ENCODE measurements around the gene OSBPL6. TPM values are rescaled to one million over a fixed set of nuclear protein-coding genes. Genes with fewer than 3 reads are reported as not detected.

The OSBPL6 gene
- total and polyA plus RNA-seq, 2 donors (not counting 1 experiment from before 2014, with no cell fraction given) = 0.06 TPM; not detected in 1

- intact Hi-C loops (cut with micrococcal nuclease) = no loop called here
- Mint-ChIP-seq H3K27me3 (peaks cover 8% of the 10 kb centered on the region), H3K4me3 (no peak overlapping the region), H3K9me3 (ENCODE audit: insufficient read depth) (peaks cover 5% of the 10 kb centered on the region), H3K27ac (no peak overlapping the region), H3K4me1 (no peaks in the 10 kb centered on the region)
- Histone ChIP-seq H4K20me1 (ENCODE audit: control insufficient read depth, insufficient read depth, low read length, poor library complexity, severe bottlenecking) (no peaks in the 10 kb centered on the region), H3K79me2 (ENCODE audit: control insufficient read depth, insufficient read depth, low read length) (no peaks in the 10 kb centered on the region), H3K4me3 (ENCODE audit: control extremely low read depth in 1 of 5, extremely low read depth in 1 of 5, insufficient read depth in 1 of 5, low read depth in 2 of 5, low read length in 4 of 5) (no peak overlapping the region), H3K27ac (ENCODE audit: low read length in 2 of 2) (no peak overlapping the region), H3K9me3 (ENCODE audit: control extremely low read depth in 1 of 3, control insufficient read depth in 2 of 3, insufficient read depth in 1 of 3, low read length in 2 of 3) (peaks cover 0 to 4% (median 2%) of the 10 kb centered on the region in 3 donors), H3K27me3 (replicated peaks in 1 of 4; ENCODE audit: control extremely low read depth in 1 of 4, control insufficient read depth in 3 of 4, insufficient read depth in 4 of 4, low read length in 3 of 4) (no peaks in the 10 kb centered on the region), H3K36me3 (replicated peaks in 1 of 2; ENCODE audit: control extremely low read depth in 1 of 2, control insufficient read depth in 1 of 2, extremely low read depth in 1 of 2, insufficient read depth in 2 of 2, low read length in 1 of 2) (no peaks in the 10 kb centered on the region), H3K4me2 (replicated peaks; ENCODE audit: low read depth, low read length, poor library complexity, severe bottlenecking) (no peak overlapping the region), H2AFZ (ENCODE audit: insufficient read depth, low read depth, low read length, poor library complexity, severe bottlenecking) (no peak overlapping the region), H3K4me1 (ENCODE audit: control insufficient read depth in 2 of 2, insufficient read depth in 2 of 2, low read length in 2 of 2) (no peaks in the 10 kb centered on the region), H3K9ac (ENCODE audit: low read length) (no peak overlapping the region)
- DNase-seq (no peak), ATAC-seq (ENCODE audit: low read depth) (no peak)
- ChIA-PET CTCF (no interaction called here), POLR2A (no interaction called here)
- TF ChIP-seq EZH2 (IDR thresholded peaks at IDR 0.05; ENCODE audit: borderline replicate concordance, insufficient read depth, low read depth, low read length, poor library complexity, severe bottlenecking) = no peak
- TF ChIP-seq, protein P1, sequence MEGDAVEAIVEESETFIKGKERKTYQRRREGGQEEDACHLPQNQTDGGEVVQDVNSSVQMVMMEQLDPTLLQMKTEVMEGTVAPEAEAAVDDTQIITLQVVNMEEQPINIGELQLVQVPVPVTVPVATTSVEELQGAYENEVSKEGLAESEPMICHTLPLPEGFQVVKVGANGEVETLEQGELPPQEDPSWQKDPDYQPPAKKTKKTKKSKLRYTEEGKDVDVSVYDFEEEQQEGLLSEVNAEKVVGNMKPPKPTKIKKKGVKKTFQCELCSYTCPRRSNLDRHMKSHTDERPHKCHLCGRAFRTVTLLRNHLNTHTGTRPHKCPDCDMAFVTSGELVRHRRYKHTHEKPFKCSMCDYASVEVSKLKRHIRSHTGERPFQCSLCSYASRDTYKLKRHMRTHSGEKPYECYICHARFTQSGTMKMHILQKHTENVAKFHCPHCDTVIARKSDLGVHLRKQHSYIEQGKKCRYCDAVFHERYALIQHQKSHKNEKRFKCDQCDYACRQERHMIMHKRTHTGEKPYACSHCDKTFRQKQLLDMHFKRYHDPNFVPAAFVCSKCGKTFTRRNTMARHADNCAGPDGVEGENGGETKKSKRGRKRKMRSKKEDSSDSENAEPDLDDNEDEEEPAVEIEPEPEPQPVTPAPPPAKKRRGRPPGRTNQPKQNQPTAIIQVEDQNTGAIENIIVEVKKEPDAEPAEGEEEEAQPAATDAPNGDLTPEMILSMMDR (IDR thresholded peaks at IDR 0.05) = no peak
- no CpG with 5 or more reads among the region's 7 CpGs for WGBS (ENCODE audit: insufficient coverage)
Measured at GRCh38 chr2:178359192-178359912, 165.0 kb downstream of the OSBPL6 start.

- H3K79me2 ChIP-seq (ENCODE audit: control insufficient read depth, insufficient read depth, low read length) = no peaks in the 10 kb centered on the region
- peaks cover 0 to 4% (median 2%) of the 10 kb centered on the region in 3 donors for H3K9me3 ChIP-seq (ENCODE audit: control extremely low read depth in 1 of 3, control insufficient read depth in 2 of 3, insufficient read depth in 1 of 3, low read length in 2 of 3)
- H3K27me3 ChIP-seq (replicated peaks in 1 of 4; ENCODE audit: control extremely low read depth in 1 of 4, control insufficient read depth in 3 of 4, insufficient read depth in 4 of 4, low read length in 3 of 4) = no peaks in the 10 kb centered on the region
- no peak for ATAC-seq (ENCODE audit: low read depth)
- POLR2A ChIA-PET = no interaction called here
- H3K4me2 ChIP-seq (replicated peaks; ENCODE audit: low read depth, low read length, poor library complexity, severe bottlenecking) = no peak overlapping the region
- no peak overlapping the region for H3K27ac ChIP-seq (ENCODE audit: low read length in 2 of 2)
- no peaks in the 10 kb centered on the region for H3K36me3 ChIP-seq (replicated peaks in 1 of 2; ENCODE audit: control extremely low read depth in 1 of 2, control insufficient read depth in 1 of 2, extremely low read depth in 1 of 2, insufficient read depth in 2 of 2, low read length in 1 of 2)
- no peak overlapping the region for H3K27ac Mint-ChIP-seq
- no peak for TF ChIP-seq EZH2 (IDR thresholded peaks at IDR 0.05; ENCODE audit: borderline replicate concordance, insufficient read depth, low read depth, low read length, poor library complexity, severe bottlenecking)
- TF ChIP-seq, protein P1 (IDR thresholded peaks at IDR 0.05) = no peak
- no peak overlapping the region for H3K4me3 Mint-ChIP-seq
- no peak overlapping the region for H3K4me3 ChIP-seq (ENCODE audit: control extremely low read depth in 1 of 5, extremely low read depth in 1 of 5, insufficient read depth in 1 of 5, low read depth in 2 of 5, low read length in 4 of 5)
- H4K20me1 ChIP-seq (ENCODE audit: control insufficient read depth, insufficient read depth, low read length, poor library complexity, severe bottlenecking) = no peaks in the 10 kb centered on the region
- intact Hi-C loops (cut with micrococcal nuclease) = no loop called here
- H2AFZ ChIP-seq (ENCODE audit: insufficient read depth, low read depth, low read length, poor library complexity, severe bottlenecking) = no peak overlapping the region
- peaks cover 6% of the 10 kb centered on the region for H3K27me3 Mint-ChIP-seq
- no peak for DNase-seq
- no peaks in the 10 kb centered on the region for H3K4me1 Mint-ChIP-seq
- CTCF ChIA-PET = no interaction called here
- H3K9me3 Mint-ChIP-seq (ENCODE audit: insufficient read depth) = no peaks in the 10 kb centered on the region
- no peak overlapping the region for H3K9ac ChIP-seq (ENCODE audit: low read length)
- 100% methylated on average over 3 of the region's 4 CpGs for WGBS (ENCODE audit: insufficient coverage)
- no peaks in the 10 kb centered on the region for H3K4me1 ChIP-seq (ENCODE audit: control insufficient read depth in 2 of 2, insufficient read depth in 2 of 2, low read length in 2 of 2)
Measured at GRCh38 chr2:178361588-178361987, 167.3 kb downstream of the OSBPL6 start.
